LNCAP (cell line): ENCODE results near the gene COA8.

Source experiments
- CTCF ChIP-seq: fragments of 450-650 bp; IDR thresholded peaks from 2 replicates; pipeline ENCODE4 v1.5.1; 2017; ENCODE audit warnings: mild to moderate bottlenecking

The COA8 gene

GRCh38 chr14:103536693-103537092, 26.1 kb upstream of the COA8 start:
- no peak for TF ChIP-seq CTCF

GRCh38 chr14:103537175-103537990, 25.4 kb upstream of the COA8 start:
- no peak for TF ChIP-seq CTCF

- no peak for TF ChIP-seq CTCF
Observed at GRCh38 chr14:103538291-103539055, 24.3 kb upstream of the COA8 start.

- no peak for TF ChIP-seq CTCF
Observed at GRCh38 chr14:103539056-103539825, 23.5 kb upstream of the COA8 start.

GRCh38 chr14:103540821-103541708, 21.7 kb upstream of the COA8 start:
- TF ChIP-seq CTCF, result no peak

GRCh38 chr14:103541709-103542604, 20.8 kb upstream of the COA8 start:
- no peak for TF ChIP-seq CTCF
